ENCODE results near the gene REV3L.
"Not testable (repeated sequence)": the region's sequence is repeated elsewhere in the genome, so short reads cannot be mapped to it uniquely, and the experiment has no call there.

The REV3L gene, protein sequence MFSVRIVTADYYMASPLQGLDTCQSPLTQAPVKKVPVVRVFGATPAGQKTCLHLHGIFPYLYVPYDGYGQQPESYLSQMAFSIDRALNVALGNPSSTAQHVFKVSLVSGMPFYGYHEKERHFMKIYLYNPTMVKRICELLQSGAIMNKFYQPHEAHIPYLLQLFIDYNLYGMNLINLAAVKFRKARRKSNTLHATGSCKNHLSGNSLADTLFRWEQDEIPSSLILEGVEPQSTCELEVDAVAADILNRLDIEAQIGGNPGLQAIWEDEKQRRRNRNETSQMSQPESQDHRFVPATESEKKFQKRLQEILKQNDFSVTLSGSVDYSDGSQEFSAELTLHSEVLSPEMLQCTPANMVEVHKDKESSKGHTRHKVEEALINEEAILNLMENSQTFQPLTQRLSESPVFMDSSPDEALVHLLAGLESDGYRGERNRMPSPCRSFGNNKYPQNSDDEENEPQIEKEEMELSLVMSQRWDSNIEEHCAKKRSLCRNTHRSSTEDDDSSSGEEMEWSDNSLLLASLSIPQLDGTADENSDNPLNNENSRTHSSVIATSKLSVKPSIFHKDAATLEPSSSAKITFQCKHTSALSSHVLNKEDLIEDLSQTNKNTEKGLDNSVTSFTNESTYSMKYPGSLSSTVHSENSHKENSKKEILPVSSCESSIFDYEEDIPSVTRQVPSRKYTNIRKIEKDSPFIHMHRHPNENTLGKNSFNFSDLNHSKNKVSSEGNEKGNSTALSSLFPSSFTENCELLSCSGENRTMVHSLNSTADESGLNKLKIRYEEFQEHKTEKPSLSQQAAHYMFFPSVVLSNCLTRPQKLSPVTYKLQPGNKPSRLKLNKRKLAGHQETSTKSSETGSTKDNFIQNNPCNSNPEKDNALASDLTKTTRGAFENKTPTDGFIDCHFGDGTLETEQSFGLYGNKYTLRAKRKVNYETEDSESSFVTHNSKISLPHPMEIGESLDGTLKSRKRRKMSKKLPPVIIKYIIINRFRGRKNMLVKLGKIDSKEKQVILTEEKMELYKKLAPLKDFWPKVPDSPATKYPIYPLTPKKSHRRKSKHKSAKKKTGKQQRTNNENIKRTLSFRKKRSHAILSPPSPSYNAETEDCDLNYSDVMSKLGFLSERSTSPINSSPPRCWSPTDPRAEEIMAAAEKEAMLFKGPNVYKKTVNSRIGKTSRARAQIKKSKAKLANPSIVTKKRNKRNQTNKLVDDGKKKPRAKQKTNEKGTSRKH (N-terminal part only)

DNA sequence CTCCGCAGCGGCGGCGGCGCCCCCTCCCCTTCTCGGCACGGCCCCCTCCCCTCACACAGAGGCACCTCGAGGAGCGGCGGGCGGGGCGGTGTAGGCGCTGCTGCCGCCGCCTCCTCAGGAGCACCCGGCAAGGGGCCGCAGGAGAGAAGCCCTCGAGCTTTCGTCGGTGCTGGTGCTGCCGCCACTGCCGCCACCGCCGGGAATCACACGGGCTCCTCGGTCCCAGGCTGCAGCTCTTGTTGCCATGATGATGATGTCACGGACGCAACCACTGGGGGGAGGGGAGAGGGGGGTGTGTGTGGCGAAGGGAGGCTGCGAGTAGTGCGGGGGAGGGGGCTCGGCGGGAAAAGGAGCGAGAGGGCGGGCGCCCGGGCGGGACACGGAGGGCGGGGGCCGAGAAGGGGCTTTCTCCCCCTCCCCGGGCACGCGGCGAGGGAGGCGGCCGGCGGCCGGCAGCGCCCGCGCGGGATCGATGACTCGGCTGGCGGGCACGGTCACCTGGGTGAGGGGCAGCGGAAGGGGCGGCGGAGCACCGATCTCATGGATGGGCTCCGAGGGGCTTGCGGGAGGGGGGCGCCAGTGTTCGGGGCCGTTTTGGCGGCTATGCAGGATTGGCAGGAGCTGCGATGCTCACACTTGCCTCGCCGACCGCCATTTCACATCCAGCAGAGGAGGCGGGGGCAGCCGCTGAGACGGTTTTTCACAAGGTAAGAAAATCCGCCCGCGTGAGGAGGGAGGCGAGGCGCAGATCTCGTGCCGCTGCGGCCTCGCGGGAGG lies at the start of gene REV3L:
Gene REV3L, minus strand, starts transcription at position 260 of the 777 bp plus-strand sequence. CDS start 330 bp downstream, outside the sequence.
- peak; percentile 84 for DNase-seq (ENCODE audit: low spot score)

DNA sequence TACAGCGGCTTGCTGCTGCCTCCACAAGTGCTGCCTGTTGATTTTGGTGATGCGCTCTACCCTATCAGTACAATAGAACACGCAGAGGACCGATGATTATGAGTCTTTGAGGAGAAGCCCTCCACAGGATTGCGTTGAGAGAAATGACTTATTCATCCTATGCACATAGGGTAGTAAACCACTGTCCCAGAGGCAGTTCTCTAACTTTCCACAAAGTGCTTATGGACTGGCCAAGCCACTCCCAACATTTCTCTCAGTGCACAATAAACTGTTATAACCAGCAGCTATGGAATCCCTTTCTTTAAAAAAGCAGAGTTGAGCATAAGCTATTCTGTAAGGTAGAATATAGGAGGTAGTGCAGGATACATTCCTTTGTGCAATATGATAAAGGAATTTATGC lies 48.2 kb upstream of the REV3L start:
- no peak for DNase-seq (ENCODE audit: low spot score)

DNA sequence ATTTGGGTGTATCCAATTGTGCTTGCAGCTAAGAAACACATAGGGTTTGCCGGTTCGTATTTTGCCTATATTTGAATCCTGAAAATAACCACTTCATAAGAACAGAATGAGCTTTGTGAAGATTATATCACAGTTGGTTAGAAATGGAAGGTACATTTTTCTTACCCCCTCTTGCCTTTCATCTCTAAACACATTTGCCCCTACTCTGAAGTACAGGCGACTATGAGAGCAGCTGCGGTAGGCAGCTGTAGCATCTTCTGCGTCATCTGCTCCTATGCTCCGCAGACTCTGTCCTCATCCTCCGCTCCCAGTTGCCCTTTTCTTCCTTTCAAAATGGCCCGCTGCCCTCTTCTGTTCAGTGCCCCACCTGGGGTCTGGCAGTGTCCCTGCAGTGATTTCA lies 47.6 kb upstream of the REV3L start:
- DNase-seq (ENCODE audit: low spot score) = no peak

DNA sequence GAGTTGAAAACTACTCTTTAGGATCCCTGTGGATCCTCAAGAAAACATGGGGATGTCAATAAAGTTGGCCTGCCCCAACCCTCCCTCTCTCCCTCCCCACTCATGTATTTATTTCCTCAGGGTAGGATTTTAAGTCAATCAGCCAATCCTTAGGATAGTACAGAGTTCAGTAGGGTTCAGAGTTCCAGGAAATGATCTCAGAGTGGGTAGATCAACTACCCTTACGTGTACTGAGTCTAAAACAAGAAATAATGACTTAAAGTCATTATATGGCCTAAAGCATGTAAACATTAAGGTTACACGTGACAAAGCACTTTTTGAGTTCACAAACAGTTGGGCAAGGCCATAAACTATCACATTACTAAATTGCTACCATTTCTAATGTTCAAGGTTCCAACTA lies 47.2 kb upstream of the REV3L start:
- no peak for DNase-seq (ENCODE audit: low spot score)

DNA sequence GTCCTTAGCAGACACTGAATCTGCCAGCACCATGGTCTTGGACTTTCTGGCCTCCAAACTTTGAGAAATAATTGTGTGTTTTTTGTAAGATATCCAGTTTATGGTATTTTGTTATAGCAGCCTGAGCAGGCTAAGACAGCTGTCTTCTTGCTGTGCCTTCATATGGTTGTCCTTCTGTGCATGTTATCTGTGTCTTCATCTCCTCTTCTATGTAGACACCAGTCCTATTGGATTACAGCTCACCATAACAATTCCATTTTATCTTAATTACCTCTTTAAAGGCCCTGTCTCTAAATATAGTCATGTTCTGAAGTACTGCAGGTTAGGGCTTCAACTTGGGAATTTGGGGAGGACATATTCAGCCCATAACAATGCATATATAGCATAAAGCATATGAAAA lies 44.3 kb upstream of the REV3L start:
- DNase-seq (ENCODE audit: low spot score) = no peak

DNA sequence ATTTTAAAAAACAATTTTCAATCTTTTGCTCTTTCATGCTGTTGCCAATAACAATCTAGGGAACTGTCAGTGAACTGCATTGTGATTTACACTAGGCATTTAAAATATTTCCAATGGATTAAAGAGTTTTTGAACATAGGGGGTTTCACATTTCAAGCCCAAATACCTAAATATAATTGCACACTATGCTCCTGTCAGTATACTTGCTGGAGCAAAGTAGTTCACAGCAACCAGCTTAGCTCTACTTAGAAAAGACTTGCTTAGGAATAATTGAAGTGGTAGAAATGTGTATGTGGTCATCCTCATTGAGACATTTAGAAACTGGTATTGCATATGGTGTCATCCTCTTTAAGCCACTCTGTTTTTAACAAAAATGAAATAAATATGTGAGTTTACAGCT lies 41.7 kb upstream of the REV3L start:
- no peak for DNase-seq (ENCODE audit: low spot score)

DNA sequence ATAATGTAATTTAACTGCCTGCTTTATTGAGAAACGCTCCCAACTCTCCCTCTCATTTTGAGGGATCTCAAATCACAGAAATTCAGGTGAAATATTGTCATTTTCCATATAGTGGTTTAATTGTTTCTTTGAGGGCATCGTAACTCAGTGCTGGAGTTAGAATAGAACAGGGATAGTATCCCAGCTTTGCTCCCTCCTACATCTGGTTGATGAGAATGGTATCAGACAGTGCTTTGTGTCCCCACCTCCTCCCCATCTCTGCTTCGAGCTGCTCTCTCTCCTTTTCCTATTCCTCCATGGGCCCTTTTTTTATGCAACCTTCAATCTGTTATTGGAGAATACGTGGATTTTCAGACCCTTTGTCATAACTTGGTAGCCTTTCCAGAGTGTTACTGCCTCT lies 41.2 kb upstream of the REV3L start:
- DNase-seq (ENCODE audit: low spot score) = no peak

DNA sequence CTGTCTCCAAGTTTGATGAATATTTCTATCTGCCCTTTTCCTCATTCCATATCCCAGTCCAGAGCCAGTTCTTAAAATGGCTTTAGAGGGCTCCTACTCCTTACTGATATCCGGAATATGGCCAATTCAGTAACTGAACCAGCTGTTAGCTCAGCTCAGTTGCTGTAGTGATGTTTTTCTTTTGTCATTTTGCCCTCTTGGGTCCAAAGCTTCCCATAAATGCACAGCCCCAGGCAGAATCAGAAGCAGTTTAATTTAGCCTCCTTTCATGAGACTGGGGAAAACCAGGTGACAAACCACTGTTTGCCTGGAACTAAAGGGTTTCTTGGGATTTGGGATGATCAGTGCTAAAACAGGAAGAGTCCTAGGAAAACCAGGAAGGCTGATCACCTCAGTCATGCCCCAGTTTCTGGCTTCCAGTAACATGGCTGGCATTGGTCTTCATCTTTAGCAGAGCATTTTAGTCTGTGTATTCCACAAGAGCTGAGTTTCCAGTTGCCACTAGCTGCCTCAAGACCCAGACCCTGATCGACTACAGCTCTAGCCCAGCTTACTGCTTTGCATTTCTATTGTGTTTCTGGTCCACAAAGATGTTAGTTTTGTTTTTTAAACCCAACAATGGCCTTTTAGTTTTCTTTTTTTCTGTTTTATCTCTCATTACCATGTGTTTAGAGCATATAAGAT lies 40.6 kb upstream of the REV3L start:
- no peak for DNase-seq (ENCODE audit: low spot score)

DNA sequence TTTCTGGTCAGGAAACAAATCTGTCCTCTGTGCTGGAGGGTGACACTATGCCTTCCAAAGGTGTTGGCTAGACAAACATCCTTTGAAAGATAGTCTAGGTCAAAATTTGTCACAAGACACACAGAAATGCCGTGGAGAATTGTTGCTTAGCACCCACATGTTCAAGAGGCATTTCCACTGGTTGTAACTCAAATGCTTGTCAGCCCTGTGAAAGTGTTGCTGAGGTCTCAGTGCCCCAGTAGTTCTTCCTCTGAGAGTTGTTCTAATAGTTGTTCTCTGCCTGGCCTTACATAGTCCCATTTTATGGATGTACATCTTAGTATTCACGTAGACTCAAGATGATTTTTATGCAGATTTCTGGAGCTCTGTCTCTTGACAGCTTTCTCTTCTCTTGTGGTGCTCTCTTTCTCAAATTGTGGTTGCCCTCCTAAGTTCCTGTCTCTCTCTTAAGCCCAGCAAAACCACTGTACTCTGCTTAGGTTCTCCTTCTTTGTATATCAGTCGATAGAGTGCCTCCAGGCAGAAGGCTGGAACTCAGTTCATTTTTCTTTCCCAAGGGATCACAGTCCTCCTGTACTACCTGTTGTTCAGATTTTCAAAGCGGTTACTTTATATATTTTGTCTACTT lies 39.5 kb upstream of the REV3L start:
- no peak for DNase-seq (ENCODE audit: low spot score)

DNA sequence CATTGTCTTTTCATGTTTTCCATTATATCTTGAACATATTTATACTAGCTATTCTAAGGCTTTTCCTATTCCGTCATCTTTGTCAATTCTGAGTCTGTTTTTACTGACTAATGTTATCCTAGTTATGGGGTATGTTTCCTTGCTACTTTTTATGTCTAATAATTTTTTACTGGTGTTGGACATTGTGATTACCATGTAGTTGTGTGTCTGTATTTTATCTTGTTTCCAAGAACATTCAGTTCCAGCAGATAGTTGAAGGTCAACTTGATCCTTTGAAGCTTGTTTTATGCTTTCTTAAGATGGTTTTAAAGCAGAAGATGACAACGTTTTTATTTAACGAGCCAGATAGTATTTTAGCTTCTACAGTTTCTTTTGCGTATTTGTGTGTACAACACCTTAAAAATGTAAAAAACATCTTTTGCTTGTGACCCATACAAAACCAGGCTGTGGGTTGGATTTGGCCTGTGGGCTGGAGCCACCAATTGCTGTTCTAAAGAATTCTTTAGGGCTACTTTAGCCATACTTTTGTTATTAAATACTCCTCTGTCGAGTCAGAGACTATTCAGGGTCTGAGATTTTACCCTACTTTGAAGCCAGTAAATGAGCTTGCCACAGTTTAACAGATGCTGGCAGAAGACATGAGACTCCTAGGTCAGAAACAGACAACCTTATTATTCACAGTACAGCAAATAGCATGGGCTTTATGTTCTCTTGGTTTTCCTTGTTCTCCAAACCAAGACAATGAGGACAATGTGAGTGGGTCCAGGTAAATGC lies 38.7 kb upstream of the REV3L start:
- DNase-seq (ENCODE audit: low spot score) = no peak

DNA sequence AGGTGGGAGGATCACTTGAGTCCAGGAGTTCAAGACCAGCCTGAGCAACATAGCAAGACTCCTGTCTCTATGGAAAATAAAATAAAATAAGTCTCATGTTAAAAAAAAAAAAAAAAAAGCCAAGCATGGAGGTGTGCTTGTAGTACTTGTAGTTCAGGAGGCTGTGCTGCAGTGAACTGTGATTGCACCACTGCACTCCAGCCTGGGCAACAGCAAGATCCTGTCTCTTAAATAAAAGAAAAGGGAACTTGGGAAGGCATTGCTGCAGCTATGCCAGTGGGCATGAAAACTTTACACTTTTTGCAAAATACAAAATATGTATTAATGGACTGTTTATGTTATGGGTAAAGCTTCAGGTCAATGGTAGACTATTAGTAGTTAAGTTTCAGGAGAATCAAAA lies 37.5 kb upstream of the REV3L start:
- no peak for DNase-seq (ENCODE audit: low spot score)

DNA sequence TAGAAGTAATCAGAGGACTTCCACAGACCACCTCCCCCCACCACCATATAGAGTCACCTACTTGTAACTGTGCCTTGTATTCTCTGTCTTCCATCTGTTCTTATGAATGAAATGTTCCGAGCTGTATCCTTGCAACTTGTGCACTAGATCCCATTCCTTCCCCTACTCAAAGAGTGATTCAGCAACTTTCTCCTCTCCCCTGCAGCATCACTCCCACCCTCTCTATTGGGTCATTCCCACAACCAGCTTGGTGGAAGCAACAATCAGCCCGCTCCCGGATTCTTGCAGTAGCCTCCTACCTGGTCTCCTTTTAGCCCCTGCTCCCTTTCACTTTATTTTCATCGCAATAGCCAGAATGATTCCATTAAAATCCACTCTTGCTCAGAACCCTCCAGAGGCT lies 34.9 kb upstream of the REV3L start:
- DNase-seq (ENCODE audit: low spot score) = no peak

DNA sequence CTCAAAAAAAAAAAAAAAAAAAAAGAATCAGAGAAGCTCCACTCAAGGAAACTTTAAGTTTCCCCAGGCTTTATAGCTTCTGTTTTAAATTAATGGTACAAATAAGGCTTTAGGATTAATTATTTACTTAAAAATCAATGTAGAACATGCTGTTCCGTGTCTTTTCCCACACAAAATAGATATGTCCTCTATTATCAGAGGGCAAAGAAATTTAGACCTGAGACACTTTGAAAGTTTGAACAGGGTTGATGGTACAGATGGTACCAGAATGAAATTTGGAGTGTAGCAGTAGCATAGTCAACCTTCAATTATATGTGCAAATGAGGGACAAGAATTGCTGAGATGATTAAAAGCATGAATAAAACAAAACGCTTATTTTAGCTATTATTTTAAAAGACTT lies 32.2 kb upstream of the REV3L start:
- no peak for DNase-seq (ENCODE audit: low spot score)

DNA sequence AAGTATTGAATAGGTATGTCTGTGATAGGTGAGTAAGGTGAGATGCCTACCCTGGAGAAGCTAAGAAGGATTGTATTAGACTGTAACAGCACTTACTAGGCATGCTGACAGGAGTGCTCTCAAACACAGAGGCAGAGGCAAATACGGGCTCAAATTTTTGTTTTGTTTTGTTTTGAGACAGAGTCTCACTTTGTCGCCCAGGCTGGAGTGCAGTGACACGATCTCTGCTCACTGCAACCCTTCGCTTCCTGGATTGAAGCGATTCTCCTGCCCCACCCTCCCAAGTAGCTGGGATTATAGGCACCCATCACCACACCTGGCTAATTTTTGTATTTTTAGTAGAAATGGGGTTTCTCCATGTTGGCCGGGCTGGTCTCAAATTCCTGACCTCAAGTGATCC lies 31.5 kb upstream of the REV3L start:
- not testable (repeated sequence) for DNase-seq (ENCODE audit: low spot score)

DNA sequence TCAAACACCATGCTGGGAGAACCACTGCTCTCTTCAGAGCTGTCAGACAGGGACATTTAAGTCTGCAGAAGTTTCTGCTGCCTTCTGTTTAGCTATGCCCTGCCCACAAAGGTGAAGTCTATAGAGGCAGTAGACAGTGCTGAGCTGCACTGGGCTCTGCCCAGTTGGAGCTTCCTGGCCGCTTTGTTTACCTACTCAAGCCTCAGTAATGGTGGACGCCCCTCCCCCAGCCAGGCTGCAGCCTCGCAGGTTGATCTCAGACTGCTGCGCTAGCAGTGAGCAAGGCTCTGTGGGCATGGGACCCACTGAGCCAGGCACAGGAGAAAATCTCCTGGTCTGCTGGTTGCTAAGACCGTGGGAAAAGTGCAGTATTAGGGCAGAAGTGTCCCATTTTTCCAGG lies 24.2 kb upstream of the REV3L start:
- not testable (repeated sequence) for DNase-seq (ENCODE audit: low spot score)

DNA sequence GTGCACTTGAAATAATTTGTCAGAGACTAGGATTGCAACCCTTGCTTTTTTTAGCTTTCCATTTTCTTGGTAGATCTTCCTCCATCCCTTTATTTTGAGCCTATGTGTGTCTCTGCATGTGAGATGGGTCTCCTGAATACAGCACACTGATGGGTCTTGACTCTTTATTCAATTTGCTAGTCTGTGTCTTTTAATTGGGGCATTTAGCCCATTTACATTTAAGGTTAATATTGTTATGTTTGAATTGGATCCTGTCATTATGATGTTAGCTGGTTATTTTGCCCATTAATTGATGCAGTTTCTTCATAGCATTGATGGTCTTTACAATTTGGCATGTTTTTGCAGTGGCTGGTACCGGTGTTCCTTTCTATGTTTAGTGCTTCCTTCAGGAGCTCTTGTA lies 22.5 kb upstream of the REV3L start:
- DNase-seq (ENCODE audit: low spot score) = not testable (repeated sequence)

DNA sequence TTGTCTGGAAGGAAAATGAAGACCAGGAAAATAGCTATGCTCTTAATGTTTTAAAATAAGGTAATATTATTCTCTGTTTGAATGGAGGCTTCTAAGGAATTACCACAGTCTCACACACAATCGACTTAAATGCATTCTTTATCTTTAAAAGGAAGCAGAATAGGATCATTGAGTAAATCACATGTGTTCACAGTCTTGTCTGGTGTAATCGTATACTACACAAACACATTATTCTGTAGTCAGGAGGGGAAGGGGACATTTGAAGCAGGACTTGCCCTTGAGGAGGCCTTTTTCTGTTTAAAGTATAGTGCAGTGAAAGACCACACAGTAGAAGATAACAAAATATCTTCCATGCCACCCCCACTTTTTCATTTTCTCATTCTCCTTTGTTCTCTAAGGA lies 20.6 kb upstream of the REV3L start:
- no peak for DNase-seq (ENCODE audit: low spot score)

DNA sequence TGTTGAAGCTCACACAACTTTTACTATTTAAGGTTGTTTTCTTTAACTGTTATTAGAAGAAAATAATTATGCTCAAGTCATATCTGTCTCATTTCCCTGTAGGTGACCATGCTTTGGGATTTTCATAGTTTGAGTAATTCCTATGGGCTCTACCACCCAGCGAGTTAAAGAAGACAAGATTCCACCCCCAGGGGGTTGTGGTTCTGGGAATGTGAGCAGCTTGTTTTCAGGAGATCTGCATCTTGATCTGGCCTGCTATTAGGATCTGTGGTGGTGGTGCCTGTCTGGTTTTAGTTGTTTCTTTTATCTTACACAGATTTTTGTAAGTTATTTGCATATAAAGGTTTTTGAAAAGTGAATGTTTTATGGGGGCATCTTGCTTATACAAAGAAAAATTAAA lies 20.2 kb upstream of the REV3L start:
- DNase-seq (ENCODE audit: low spot score) = no peak

DNA sequence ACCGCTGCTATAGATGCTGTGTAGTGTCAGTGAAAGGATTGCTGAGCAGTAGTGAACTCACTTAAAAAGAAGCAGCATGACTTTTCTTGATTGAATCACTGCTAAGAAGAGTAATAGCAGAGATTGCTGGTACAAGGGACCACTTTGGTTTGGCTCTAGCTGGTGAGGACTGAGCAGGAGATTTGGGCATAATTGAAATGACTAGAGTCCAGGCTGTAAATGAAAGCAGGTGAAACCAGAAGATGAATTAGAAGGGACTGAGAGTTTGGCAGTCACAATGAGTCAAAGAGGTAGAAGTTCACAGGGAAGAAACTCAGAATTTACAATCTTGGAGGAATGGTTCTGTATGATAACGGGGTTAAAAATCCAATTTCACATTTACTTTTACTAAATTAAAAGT lies 19.1 kb upstream of the REV3L start:
- no peak for DNase-seq (ENCODE audit: low spot score)

DNA sequence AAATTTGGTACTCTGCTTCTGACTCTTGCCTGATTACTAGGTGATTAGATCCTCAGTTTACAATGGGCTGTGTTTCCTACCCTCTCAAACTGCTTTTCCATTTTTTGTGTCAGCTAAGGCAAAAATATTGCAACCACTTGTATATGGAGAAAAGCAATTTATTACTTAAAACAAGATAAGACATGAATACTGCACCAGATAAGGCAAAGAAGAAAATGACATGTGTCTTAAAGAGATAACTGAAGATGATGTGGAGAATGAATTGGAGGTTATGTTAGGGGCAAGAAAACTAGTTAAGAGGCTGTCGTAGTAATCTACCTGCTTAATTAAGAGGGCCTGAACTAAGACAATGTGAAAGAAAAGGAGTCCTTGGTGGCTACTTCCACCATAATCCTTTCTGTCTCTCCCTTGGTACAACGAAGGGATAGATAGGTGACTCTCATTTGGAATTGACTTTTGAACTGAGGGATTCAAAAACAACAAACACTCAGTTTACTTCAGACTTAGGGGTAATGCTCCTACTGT lies 16.3 kb upstream of the REV3L start:
- DNase-seq (ENCODE audit: low spot score) = no peak

Data from D341Med (cell line).